ENCODE data around the gene FABP7. TPM values are rescaled to one million over a fixed set of nuclear protein-coding genes. Genes with fewer than 3 reads are reported as not detected.

The FABP7 gene
- total and polyA plus RNA-seq, 4 donors = not detected

- no peak overlapping the region for H3K27ac ChIP-seq (ENCODE audit: low read depth in 1 of 2, low read length in 2 of 2)
- WGBS = 90% methylated on average over 1 of the region's 1 CpG
- no peaks in the 10 kb centered on the region for H3K9me3 ChIP-seq (ENCODE audit: control insufficient read depth in 4 of 4, low read length in 3 of 4)
- H3K4me1 ChIP-seq (ENCODE audit: control insufficient read depth in 4 of 4, insufficient read depth in 4 of 4, low read length in 3 of 4) = no peaks in the 10 kb centered on the region
- H3K27me3 ChIP-seq (ENCODE audit: control insufficient read depth in 4 of 4, insufficient read depth in 4 of 4, low read length in 3 of 4) = no peaks in the 10 kb centered on the region
- TF ChIP-seq EGR1 (IDR thresholded peaks at IDR 0.05; ENCODE audit: low read depth in 2 of 2) = no peak
- TF ChIP-seq FOXA2 (IDR thresholded peaks at IDR 0.05) = no peak
- no peak for TF ChIP-seq GABPA (IDR thresholded peaks at IDR 0.05 in 1 of 2, conservative IDR thresholded peaks at IDR 0.05 in 1 of 2)
- TF ChIP-seq ATF3 (IDR thresholded peaks at IDR 0.05) = no peak
- no peak for TF ChIP-seq RXRA (IDR thresholded peaks at IDR 0.05)
- no peak for TF ChIP-seq SP1 (IDR thresholded peaks at IDR 0.05)
- no peak for TF ChIP-seq NR2F2 (IDR thresholded peaks at IDR 0.05)
- no peak for TF ChIP-seq REST (IDR thresholded peaks at IDR 0.05)
- no peak for TF ChIP-seq HNF4G (IDR thresholded peaks at IDR 0.05)
- no peak for TF ChIP-seq YY1 (IDR thresholded peaks at IDR 0.05)
- no peak overlapping the region for H3K4me3 ChIP-seq (ENCODE audit: low read depth in 1 of 3, low read length in 3 of 3)
- peaks cover 2 to 20% (median 8%) of the 10 kb centered on the region in 4 donors for H3K36me3 ChIP-seq (ENCODE audit: control insufficient read depth in 4 of 4, insufficient read depth in 3 of 4, low read depth in 1 of 4, low read length in 3 of 4)
- H3K9ac ChIP-seq (ENCODE audit: low read depth in 1 of 2, low read length in 2 of 2) = no peak overlapping the region
- DNase-seq (ENCODE audit: low spot score) = no peak
Observed at GRCh38 chr6:122810189-122810588, 30.7 kb downstream of the FABP7 start.

- 97% methylated on average over 2 of the region's 2 CpGs for WGBS
- TF ChIP-seq HNF4A (conservative IDR thresholded peaks at IDR 0.05) (no peak), RXRA (IDR thresholded peaks at IDR 0.05) (no peak), EGR1 (IDR thresholded peaks at IDR 0.05; ENCODE audit: low read depth in 2 of 2) (no peak), RAD21 (IDR thresholded peaks at IDR 0.05) (no peak), ATF3 (IDR thresholded peaks at IDR 0.05) (no peak), TAF1 (conservative IDR thresholded peaks at IDR 0.05) (no peak), CTCF (IDR thresholded peaks at IDR 0.05; ENCODE audit: low read depth, low read length, missing input control) (no peak), MAX (IDR thresholded peaks at IDR 0.05) (no peak), YY1 (IDR thresholded peaks at IDR 0.05) (no peak), REST (IDR thresholded peaks at IDR 0.05) (no peak), NR2F2 (IDR thresholded peaks at IDR 0.05) (no peak), JUND (IDR thresholded peaks at IDR 0.05) (no peak)
Observed at GRCh38 chr6:122817358-122817757, 37.8 kb downstream of the FABP7 start.

More at GRCh38 chr6:122817358-122817757, 37.8 kb downstream of the FABP7 start:
- no peak overlapping the region for H3K9ac ChIP-seq (ENCODE audit: low read depth in 1 of 2, low read length in 2 of 2)
- H3K4me1 ChIP-seq (ENCODE audit: control insufficient read depth in 4 of 4, insufficient read depth in 4 of 4, low read length in 3 of 4) = no peaks in the 10 kb centered on the region
- H3K27ac ChIP-seq (ENCODE audit: low read depth in 1 of 2, low read length in 2 of 2) = no peak overlapping the region
- no peak overlapping the region for H3K4me3 ChIP-seq (ENCODE audit: low read depth in 1 of 3, low read length in 3 of 3)
- H3K9me3 ChIP-seq (ENCODE audit: control insufficient read depth in 4 of 4, low read length in 3 of 4) = no peaks in the 10 kb centered on the region
- H3K27me3 ChIP-seq (ENCODE audit: control insufficient read depth in 4 of 4, insufficient read depth in 4 of 4, low read length in 3 of 4) = no peaks in the 10 kb centered on the region
- H3K36me3 ChIP-seq (ENCODE audit: control insufficient read depth in 4 of 4, insufficient read depth in 3 of 4, low read depth in 1 of 4, low read length in 3 of 4) = no peaks in the 10 kb centered on the region
- DNase-seq (ENCODE audit: low spot score) = no peak

Data from liver (tissue), 9 donors.